Activated CD4-positive, alpha-beta T cell treated with anti-CD3 and anti-CD28 coated beads, Interleukin-2, amount 50 U/mL, for 48 hours (primary cell): ENCODE data around the gene CACNA1B.

Source experiments
- DNase-seq, 2 experiments: peaks; one replicate each; pipeline ENCODE4 v3.0.0-alpha.2; 2020

The CACNA1B gene

GRCh38 chr9:137924169-137924568, 46.6 kb downstream of the CACNA1B start:
- no peak for DNase-seq

- no peak for DNase-seq
These were observed 47.3 kb downstream of the CACNA1B start for GRCh38 chr9:137924761-137925369.

DNA sequence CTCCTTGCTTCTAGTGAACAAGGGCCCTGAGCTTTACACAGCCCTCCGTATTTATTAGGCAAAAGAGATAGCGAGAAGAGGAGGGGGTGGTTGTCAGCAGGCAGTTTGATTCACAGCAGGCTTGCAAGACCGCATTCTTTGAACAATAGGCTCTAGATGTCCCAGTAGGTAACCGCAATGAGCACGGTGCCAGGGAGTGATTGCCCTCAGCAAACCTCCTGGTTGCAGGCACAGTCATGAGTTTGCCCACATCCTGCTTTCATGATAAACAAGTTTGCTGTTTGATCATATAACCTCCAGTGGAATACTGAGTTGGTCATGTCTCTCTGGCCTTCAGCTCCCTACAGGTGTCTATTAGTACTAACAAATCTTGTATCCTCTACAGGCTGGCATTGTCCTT, 66.1 kb downstream of the CACNA1B start:
- no peak for DNase-seq

DNA sequence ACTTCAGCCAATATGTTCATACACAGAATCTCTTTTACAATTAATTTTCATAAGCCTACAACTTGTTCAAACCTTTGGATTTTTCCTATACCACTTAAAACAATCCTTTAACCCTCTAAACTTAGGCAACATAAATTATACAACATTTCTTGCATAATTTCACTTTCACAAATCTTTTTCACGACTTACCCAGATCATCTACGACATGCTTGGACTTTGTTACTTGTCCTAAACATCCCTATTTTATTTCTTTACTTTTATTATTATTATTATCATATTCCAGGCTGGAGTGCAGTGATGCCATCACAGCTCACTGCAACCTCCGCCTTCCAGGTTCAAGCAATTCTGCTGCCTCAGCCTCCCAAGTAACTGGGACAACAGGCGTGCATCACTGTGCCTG, 68.0 kb downstream of the CACNA1B start:
- DNase-seq: no peak

DNA sequence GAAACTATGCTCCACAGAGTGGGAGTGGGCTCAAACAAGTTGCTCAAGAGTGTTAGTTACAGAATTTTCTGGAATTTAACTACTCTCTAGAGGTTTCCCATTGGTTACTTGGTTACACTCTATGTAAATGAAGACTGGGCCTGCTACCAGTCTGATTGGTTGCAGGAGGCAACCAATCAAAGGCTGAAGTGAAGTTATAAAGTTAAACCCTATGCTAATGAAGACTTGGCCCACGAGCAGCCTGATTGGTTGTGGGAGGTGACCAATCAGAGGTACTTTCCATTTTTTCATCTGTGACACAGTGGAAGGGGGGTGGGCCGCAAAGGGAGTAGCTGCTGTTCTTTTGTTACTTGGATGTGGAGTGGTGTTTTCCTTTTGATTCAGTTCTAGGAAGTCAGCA, 69.4 kb downstream of the CACNA1B start:
- DNase-seq: no peak

DNA sequence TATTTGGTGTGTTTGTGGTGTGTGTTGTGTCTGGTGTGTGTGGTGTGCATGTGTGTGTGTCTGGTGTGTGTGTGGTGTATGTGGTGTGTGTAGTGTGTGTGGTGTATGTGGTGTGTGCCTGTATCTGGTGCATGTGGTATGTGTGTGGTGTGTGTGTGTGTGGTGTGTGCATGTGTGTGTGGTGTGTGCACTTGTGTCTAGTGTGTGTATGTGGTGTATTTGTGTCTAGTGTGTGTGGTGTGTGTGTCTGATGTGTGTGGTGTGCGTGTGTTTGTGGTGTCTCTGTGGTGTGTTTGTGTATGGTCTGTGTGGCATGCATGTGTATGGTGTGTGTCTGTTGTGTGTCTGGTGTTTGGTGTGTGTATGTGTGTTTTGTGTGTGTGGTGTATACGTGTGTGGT, 71.1 kb downstream of the CACNA1B start:
- DNase-seq: no peak

DNA sequence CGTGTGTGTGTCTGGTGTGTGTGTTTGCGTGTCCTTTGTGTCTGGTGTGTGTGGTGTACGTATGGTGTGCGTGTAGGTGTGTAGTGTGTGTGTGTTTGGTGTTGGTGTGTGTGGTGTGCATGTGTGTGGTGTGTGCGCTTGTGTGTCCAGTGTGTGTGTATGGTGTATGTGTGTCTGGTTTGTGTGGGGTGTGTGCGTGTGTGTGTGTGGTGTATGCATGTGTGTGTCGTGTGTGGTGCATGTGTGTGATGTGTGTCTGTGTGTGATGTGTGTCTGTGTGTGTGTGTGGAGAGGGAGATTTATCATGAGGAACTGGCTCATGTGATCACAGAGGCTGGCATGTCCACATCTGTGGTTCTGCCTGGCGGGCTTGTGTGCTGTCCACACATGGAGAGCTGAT, 71.7 kb downstream of the CACNA1B start:
- no peak for DNase-seq

DNA sequence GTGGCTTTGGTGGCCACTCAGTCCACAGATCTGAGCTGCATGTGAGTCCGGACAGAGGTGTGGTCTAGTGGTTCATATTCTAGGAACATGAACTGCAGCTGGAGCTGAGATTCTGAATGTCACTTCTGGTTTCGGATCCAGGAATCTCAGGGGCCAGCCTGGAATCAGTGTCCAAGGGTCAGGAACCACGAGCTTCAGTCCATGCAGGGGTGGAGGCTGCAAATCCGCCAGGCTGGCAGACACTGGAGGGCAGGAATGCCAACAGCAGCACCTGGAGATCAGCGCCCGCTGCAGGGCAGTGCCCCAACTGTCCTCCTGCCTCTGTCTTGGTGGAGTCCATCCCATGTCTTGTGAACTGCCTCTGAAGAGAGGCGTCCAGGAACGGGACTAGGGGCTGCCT, 73.5 kb downstream of the CACNA1B start:
- no peak for DNase-seq

DNA sequence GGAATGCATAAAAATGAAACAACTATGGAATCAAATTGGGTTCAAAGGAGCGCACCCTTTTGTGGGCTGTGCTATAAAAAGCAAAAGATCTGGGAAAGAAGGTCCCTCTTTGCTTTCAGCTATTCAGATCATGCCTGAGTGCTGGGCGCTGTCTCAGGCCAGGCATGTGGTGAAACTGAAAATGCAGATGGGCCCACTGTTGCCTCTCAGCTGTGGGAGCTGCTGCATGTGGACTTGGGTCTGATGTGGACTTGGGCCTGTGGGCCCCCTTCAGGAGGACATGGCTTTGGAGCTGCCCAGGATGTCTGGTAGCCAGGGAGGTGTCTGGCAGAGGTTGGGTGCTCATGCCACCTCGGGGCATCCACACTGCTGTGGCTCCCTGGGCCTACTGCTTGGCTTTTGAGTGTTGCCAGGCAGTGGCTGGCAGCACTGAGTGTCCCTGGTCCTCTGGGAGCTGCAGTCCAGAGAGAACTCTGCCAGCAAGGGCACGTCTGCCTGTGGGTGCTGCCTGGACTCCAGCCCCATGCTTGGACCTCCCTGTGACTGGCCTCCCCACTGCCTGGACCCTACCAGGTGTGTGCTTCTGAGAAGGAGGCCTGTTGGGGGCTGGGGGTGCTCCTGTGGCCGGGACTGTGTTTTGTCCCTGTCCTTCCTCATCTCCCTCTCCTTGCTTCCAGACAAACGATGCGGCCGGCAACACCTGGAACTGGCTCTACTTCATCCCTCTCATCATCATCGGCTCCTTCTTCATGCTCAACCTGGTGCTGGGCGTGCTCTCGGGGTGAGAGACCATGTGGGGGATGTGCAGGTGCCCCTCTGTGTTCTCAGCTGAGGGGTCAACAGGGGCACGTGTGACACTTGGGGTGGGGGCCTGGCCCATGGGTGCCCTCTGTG, 74.3 kb downstream of the CACNA1B start:
- no peak for DNase-seq

DNA sequence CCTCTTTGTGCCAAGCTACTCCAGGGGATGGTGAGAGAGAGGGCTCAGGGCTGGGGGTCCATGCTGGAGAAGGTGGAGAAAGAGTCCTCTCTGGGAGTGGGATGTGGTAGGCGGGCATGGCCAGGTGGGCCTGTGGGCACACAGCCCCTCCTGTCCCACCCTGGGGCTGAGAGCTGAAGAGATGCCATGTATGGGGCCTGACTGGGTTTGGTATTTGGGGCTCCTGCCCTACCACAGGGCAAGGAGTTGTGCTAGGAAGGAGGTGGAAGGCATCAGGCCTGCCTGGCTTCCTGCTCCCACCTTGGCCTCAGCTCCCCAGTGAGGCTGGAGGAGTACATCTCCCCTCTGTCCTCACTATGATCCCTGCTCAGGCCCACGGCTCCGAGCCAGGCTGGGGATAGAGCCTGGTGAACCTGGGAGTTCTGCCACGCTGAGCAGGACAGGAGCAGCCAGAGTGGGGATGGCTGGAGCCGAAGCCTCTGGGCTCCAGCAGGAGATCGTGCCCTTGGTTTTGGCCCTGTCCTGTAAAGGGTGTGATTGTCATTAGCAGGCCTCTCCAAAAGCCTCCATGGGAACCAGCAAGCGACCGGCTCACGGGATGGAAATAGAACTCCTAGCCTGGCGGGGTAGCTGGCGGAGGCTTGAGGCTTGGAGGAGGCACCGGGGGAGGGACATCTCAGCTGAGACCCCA, 75.5 kb downstream of the CACNA1B start:
- no peak for DNase-seq

DNA sequence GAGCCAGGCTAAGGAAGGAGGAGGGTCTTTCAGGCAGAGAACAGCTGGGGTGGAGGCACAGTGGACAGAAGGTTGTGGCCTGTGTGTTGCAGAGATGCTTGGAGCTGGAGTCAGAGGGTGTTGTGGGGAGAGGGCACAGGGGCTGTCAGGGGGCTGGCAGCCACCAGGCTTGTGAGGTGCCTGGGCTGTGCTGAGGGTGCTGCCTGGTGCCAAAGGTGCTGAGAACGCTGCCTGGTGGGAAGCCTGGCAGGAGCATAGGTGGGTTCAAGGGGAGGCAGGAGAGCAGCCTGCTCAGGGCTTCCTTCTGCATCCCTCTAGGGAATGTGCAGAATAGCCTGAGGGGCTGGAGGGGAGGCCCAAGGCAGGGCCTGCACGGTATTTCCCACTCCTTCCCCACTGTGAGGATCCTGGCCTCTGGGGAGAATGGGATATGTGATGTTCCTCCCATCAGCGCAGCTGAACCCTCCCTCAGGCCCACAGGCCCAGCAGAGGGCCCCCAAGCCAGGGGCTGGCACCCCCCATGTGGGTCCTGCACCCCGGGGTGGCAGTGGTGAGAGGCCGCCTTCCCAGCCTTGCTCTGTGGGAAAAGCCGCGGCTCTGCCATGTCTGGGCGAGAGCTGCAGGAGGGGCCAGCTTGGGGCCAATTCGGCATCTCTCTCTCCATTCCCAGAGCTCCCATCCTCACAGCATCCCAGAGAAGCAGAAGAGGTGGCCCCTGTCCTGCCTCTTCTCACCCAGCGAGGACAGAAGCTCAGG, 76.3 kb downstream of the CACNA1B start:
- no peak for DNase-seq

DNA sequence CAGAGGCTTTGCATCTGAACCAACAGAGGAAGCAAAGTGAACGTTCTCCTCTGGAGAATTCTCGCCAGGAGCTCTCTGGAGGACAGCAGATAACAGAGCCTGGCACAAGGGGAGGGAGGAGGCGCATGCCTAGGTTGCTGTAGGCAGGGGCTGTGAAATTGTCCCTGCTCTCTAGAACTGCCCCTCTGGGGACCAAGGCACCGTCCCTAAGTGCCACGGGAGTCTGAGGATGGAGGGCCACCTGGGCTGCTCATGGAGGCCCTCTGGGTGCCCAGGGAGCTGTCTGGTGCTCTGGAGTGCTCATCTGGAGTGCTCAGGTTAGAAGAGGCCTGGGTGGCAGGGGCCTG, 77.6 kb downstream of the CACNA1B start:
- no peak for DNase-seq

- DNase-seq: no peak
These were observed 78.0 kb downstream of the CACNA1B start for GRCh38 chr9:137955586-137955985.

DNA sequence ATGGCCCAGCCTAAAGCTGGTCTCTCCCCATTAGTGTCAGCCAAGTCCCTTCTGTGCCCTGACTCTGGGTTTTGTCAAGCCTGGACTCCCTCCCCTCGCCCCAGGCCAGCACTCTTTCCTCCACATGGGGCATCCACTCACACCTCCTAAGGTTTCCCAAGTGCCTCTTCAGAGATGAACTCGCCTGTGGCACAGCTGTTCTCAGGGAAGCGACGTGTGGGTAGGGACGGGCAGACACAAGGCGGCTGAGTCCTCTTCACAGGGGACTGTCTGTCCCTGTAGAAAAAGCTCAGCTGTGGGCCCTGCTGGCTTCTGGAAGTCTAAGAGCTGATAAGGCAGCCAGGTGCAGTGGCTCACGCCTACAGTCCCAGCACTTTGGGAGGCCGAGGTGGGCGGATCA, 78.5 kb downstream of the CACNA1B start:
- no peak for DNase-seq

DNA sequence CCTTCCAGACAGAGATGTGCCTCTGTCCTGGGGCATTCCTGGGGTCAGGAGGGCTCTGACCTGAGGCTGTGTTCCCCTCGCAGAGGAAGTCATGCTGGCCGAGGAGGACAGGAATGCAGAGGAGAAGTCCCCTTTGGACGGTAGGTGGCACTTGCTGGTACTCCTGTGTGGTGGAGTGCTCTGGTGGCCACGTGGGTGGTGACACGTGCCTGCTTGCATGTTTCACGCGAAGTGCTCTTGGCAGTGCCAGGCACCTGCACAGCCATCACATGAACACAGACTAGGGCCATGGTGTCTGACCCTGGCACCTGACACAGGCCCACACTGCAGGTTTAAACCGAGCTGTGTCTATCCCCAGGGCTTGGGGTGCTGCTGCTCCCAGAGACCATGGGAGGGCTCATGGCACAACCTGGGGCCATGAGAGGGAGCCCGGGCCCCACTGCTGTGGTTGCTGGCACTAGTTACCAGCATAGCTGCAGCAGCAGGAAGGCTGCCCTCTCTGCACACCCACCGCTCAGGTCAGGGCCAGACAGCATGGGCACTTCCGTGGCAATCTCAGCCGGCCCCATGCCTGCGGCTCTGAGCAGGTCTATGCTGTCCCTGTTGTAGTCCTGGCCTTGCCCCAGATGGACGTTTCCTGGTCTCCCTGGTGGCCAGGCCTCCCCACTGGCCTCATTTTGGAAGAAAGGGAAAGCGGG, 79.3 kb downstream of the CACNA1B start:
- DNase-seq: no peak

GRCh38 chr9:137959641-137960411, 82.2 kb downstream of the CACNA1B start:
- no peak for DNase-seq

GRCh38 chr9:137960496-137960895, 82.9 kb downstream of the CACNA1B start:
- no peak for DNase-seq

DNA sequence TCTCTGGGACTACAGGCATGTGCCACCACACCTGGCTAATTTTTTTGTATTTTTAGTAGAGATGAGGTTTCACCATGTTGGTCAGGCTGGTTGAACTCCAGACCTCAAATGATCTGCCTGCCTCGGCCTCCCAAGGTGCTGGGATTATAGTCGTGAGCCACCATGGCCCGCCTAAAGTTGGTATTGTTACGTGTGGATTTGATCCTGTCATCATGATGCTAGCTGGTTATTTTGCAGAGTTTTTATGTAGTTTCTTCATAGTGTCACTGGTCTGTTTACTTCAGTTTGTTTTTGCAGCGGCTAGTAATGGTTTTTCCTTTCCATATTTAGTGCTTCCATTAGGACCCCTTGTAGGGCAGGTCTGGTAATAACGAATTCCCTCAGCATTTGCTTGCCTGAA, 85.9 kb downstream of the CACNA1B start:
- DNase-seq: no peak

GRCh38 chr9:137965177-137965795, 87.7 kb downstream of the CACNA1B start:
- no peak for DNase-seq

- DNase-seq: no peak
These were observed 89.8 kb downstream of the CACNA1B start for GRCh38 chr9:137967280-137967953.

DNA sequence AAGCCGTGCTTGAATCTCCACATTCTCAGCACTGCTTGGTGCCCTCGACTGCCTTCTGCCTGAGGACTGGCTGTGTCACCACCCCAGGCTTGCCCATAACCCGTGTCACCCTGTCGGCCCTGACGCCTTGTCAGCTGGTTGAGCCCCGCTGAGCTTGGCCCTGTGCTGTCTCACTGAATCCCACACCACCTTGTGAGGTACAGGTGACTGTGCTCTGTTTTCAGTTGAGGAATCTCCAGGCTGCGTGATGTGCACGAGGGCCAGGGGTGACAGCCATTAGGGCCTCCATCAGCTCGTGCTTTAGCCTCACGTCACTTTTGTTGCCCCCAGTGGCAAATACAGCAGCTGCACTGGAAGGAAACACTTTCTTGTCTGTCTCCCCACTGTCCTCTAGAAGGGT, 90.7 kb downstream of the CACNA1B start:
- DNase-seq: no peak
